Gastroesophageal sphincter (tissue), 3 donors: ENCODE measurements around the gene SLC6A12.

Source experiments
- CTCF ChIP-seq, 4 experiments: fragments of 200-600 bp in 2 of 4; fragments of 450-650 bp in 2 of 4; sonication (generic) in 1 of 4; IDR thresholded peaks; one replicate each; pipeline ENCODE4 v1.5.1; 2017 to 2019; ENCODE audit warnings: antibody characterized with exemption in 4 of 4, mild to moderate bottlenecking in 2 of 4, moderate library complexity in 2 of 4
- EP300 ChIP-seq: sonication (generic); formaldehyde crosslinking; IDR thresholded peaks from one replicate; pipeline ENCODE4 v1.6.1; 2017; ENCODE audit warnings: antibody characterized with exemption, mild to moderate bottlenecking
- POLR2A ChIP-seq, 2 donors: fragments of 450-650 bp; IDR thresholded peaks; one replicate each; pipeline ENCODE4 v1.6.1; 2017; ENCODE audit warnings: antibody characterized with exemption in 2 of 2, mild to moderate bottlenecking in 2 of 2, moderate library complexity in 1 of 2

GRCh38 chr12:170371-171225 is 43.4 kb downstream of the SLC6A12 start:
- TF ChIP-seq CTCF (IDR thresholded peaks at IDR 0.05) (no peak), POLR2A (IDR thresholded peaks at IDR 0.05) (no peak), EP300 (no peak)
